CD8-positive, alpha-beta memory T cell (primary cell): ENCODE results near the gene SKOR2. TPM values are rescaled to one million over a fixed set of nuclear protein-coding genes. Genes with fewer than 3 reads are reported as not detected.

ENCODE experiments used
- CTCF ChIA-PET: fragments of 350-600 bp; sonication (Branson Sonifier 250); formaldehyde crosslinking; loops from one replicate; lab custom pipeline; 2021; ENCODE audit warnings: antibody characterized with exemption; lab: Charles Lee
- POLR2A ChIA-PET: fragments of 350-600 bp; sonication (Branson Sonifier 250); formaldehyde crosslinking; loops from one replicate; lab custom pipeline; 2021; ENCODE audit warnings: antibody characterized with exemption; lab: Charles Lee
- DNase-seq, 5 donors: peaks; one replicate each; pipeline versions ENCODE4 v3.0.0 to v3.0.0-alpha.2; 2020 to 2022; ENCODE audit warnings: mixed read lengths in 1 of 5
- H3K27ac ChIP-seq: one replicate; pipeline ENCODE4 v1.7.0; 2013; ENCODE audit warnings: low read depth, mild to moderate bottlenecking, low read length, moderate library complexity
- H3K27me3 ChIP-seq: 2 replicates; pipeline ENCODE4 v1.7.0; 2013; ENCODE audit warnings: low read length, mild to moderate bottlenecking; ENCODE audit not compliant: insufficient read depth, poor library complexity, severe bottlenecking
- H3K36me3 ChIP-seq: 2 replicates; pipeline ENCODE4 v1.7.0; 2013; ENCODE audit warnings: mild to moderate bottlenecking, low read length, moderate library complexity; ENCODE audit not compliant: insufficient read depth
- H3K4me1 ChIP-seq: 2 replicates; pipeline ENCODE4 v1.7.0; 2013; ENCODE audit warnings: mild to moderate bottlenecking, low read length, moderate library complexity; ENCODE audit not compliant: insufficient read depth
- H3K4me3 ChIP-seq: 2 replicates; pipeline ENCODE4 v1.7.0; 2013; ENCODE audit warnings: mild to moderate bottlenecking, low read length
- H3K9me3 ChIP-seq: 2 replicates; pipeline ENCODE4 v1.7.0; 2013; ENCODE audit warnings: mild to moderate bottlenecking, low read length
- H3K27ac Mint-ChIP-seq, 8 donors: one replicate each; pipeline ENCODE4 v1.8.0; 2020 to 2021; ENCODE audit warnings: mixed read lengths in 8 of 8, mild to moderate bottlenecking in 6 of 8, inconsistent platforms in 3 of 8, moderate library complexity in 3 of 8
- H3K27me3 Mint-ChIP-seq, 2 donors: one replicate each; pipeline ENCODE4 v1.8.0; 2020 to 2021; ENCODE audit warnings: mixed read lengths in 2 of 2, mild to moderate bottlenecking in 1 of 2, moderate library complexity in 1 of 2
- H3K36me3 Mint-ChIP-seq, 3 donors: one replicate each; pipeline ENCODE4 v1.8.0; 2020 to 2021; ENCODE audit warnings: mixed read lengths in 3 of 3, inconsistent platforms in 1 of 3, mild to moderate bottlenecking in 1 of 3
- H3K4me1 Mint-ChIP-seq, 3 donors: one replicate each; pipeline ENCODE4 v1.8.0; 2020 to 2021; ENCODE audit warnings: mixed read lengths in 3 of 3, inconsistent platforms in 1 of 3, mild to moderate bottlenecking in 1 of 3
- H3K4me3 Mint-ChIP-seq, 7 donors: one replicate each; pipeline ENCODE4 v1.8.0; 2020 to 2021; ENCODE audit warnings: mixed read lengths in 7 of 7, mild to moderate bottlenecking in 6 of 7, moderate library complexity in 4 of 7, inconsistent platforms in 2 of 7
- H3K9me3 Mint-ChIP-seq, 5 donors: one replicate each; pipeline ENCODE4 v1.8.0; 2020 to 2022; ENCODE audit warnings: mixed read lengths in 5 of 5, mild to moderate bottlenecking in 3 of 5, moderate library complexity in 2 of 5, inconsistent platforms in 1 of 5
- polyA plus RNA-seq: library from polyadenylated mRNA; unstranded; fragments of 300-500 nt; fragmentation: Illumina TruSeq; gene quantifications from one replicate; pipeline ENCODE4 v1.2.3, GENCODE V29; 2021
- total RNA-seq, 2 experiments: library from RNA; stranded (reverse); gene quantifications; one replicate each; pipeline ENCODE4 v1.2.3, GENCODE V29; 2021

The SKOR2 gene
- total and polyA plus RNA-seq, 3 experiments from 2014 or later, result not detected

GRCh38 chr18:47262301-47263149, 11.1 kb upstream of the SKOR2 start:
- CTCF ChIA-PET, result no interaction called here
- Histone ChIP-seq H3K4me1 (no peaks in the 10 kb centered on the region), H3K4me3 (no peak overlapping the region), H3K27me3 (peaks cover 9% of the 10 kb centered on the region), H3K9me3 (no peaks in the 10 kb centered on the region), H3K27ac (no peak overlapping the region), H3K36me3 (no peaks in the 10 kb centered on the region)
- Mint-ChIP-seq H3K4me1 (peaks cover 0 to 3% (median 0%) of the 10 kb centered on the region in 3 donors), H3K27ac (peak overlapping the region in 1 of 8 donors; percentile 34), H3K9me3 (peaks cover 0 to 4% (median 2%) of the 10 kb centered on the region in 5 donors), H3K27me3 (peaks cover 55 to 87% of the 10 kb centered on the region in 2 donors), H3K36me3 (peaks cover 0 to 1% (median 0%) of the 10 kb centered on the region in 3 donors), H3K4me3 (no peak overlapping the region)
- POLR2A ChIA-PET, result no interaction called here
- DNase-seq, result no peak

DNA sequence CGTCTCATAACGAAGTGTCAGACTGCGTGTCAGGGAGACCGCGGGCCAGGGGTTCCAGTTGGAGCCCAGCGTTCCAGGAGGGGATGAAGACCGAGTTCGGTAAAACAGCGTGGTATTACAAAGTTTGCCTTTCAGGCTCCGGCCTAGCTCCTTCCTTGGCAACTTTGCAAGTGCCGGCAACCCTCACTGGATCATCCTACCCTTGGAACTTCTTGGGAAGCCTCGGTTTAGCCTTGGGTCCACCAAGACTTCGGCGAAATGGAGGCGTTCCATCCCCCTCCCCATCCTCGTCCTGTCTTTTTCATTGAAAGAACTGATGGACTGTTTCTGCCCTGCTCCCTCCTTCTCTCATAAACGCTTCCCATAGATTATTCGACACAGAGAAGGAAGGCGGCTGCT, 10.4 kb upstream of the SKOR2 start:
- CTCF ChIA-PET, result no interaction called here
- Histone ChIP-seq H3K9me3 (no peaks in the 10 kb centered on the region), H3K4me3 (no peak overlapping the region), H3K27me3 (peaks cover 9% of the 10 kb centered on the region), H3K4me1 (no peaks in the 10 kb centered on the region), H3K27ac (no peak overlapping the region), H3K36me3 (no peaks in the 10 kb centered on the region)
- Mint-ChIP-seq H3K36me3 (peaks cover 0 to 1% (median 0%) of the 10 kb centered on the region in 3 donors), H3K4me1 (peaks cover 0 to 3% (median 0%) of the 10 kb centered on the region in 3 donors), H3K4me3 (no peak overlapping the region), H3K27ac (no peak overlapping the region), H3K27me3 (peaks cover 54 to 87% of the 10 kb centered on the region in 2 donors), H3K9me3 (peaks cover 0 to 4% (median 2%) of the 10 kb centered on the region in 5 donors)
- no peak for DNase-seq
- POLR2A ChIA-PET, result no interaction called here

DNA sequence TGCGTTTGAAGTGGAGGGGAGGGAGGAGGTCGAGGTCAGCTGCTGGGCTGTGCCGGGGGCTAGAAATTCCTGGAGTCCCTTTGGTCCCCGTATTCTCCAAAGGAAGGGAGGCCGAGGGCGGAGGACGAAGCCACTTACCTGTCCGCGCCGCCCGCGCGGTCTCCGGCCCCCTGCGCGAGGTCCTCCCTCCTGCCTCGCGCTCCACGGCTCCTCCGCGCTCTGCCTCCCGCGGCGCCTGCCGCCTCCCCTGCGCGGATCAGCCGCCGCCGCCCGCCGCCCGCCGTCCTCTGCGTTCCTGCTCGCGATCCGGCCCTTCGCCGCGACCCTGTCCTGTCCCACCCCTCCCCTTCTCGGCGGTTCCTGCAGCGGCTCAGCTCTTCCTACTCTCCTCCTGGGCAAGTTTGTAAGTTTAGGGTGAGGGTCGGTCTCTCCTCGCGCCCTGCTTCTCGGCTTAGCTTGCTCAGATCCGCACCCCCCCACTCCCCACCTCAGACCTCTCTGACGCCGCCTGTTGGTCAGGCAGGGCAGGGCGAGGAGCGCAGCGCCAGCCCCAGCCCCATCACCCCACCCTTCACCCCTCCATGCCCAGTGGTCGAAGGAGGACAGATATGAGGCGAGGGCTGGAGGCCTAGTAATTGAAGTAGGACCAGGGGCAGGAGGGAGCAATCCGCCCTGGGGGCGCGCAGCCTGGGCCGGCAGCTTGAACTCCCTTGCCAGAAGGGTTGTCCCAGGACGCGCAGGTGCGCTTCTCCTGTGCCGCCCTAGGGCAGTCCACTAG, 9.7 kb upstream of the SKOR2 start:
- H3K36me3 Mint-ChIP-seq, result peaks cover 0 to 1% (median 0%) of the 10 kb centered on the region in 3 donors

GRCh38 chr18:47260120-47260923, 8.9 kb upstream of the SKOR2 start:
- Histone ChIP-seq H3K9me3 (no peaks in the 10 kb centered on the region), H3K27me3 (peaks cover 11% of the 10 kb centered on the region), H3K36me3 (no peaks in the 10 kb centered on the region), H3K27ac (no peak overlapping the region), H3K4me1 (no peaks in the 10 kb centered on the region), H3K4me3 (no peak overlapping the region)
- no peak overlapping the region for H3K27ac Mint-ChIP-seq
- ChIA-PET POLR2A (no interaction called here), CTCF (no interaction called here)
- no peak for DNase-seq
- H3K4me1 Mint-ChIP-seq, result peaks cover 0 to 3% (median 0%) of the 10 kb centered on the region in 3 donors
- H3K36me3 Mint-ChIP-seq, result peaks cover 0 to 1% (median 0%) of the 10 kb centered on the region in 3 donors
- H3K27me3 Mint-ChIP-seq, result peaks cover 54 to 87% of the 10 kb centered on the region in 2 donors
- no peak overlapping the region for H3K4me3 Mint-ChIP-seq
- peaks cover 0 to 7% (median 4%) of the 10 kb centered on the region in 5 donors for H3K9me3 Mint-ChIP-seq

More for the DNA sequence above, 9.7 kb upstream of the SKOR2 start:
- peaks cover 50 to 87% of the 10 kb centered on the region in 2 donors for H3K27me3 Mint-ChIP-seq
- ChIA-PET CTCF (no interaction called here), POLR2A (no interaction called here)
- no peak overlapping the region for H3K27ac ChIP-seq
- H3K9me3 ChIP-seq, result no peaks in the 10 kb centered on the region
- H3K4me1 Mint-ChIP-seq, result peaks cover 0 to 3% (median 0%) of the 10 kb centered on the region in 3 donors
- peaks cover 0 to 4% (median 2%) of the 10 kb centered on the region in 5 donors for H3K9me3 Mint-ChIP-seq
- no peak for DNase-seq
- no peaks in the 10 kb centered on the region for H3K36me3 ChIP-seq
- no peaks in the 10 kb centered on the region for H3K4me1 ChIP-seq
- H3K27me3 ChIP-seq, result peaks cover 9% of the 10 kb centered on the region
- no peak overlapping the region for H3K27ac Mint-ChIP-seq
- H3K4me3 ChIP-seq, result no peak overlapping the region
- H3K4me3 Mint-ChIP-seq, result no peak overlapping the region

GRCh38 chr18:47254341-47254939, 3.0 kb upstream of the SKOR2 start:
- no peak overlapping the region for H3K27ac Mint-ChIP-seq
- no peaks in the 10 kb centered on the region for H3K36me3 ChIP-seq
- H3K4me3 Mint-ChIP-seq, result no peak overlapping the region
- H3K4me1 ChIP-seq, result no peaks in the 10 kb centered on the region
- ChIA-PET CTCF (no interaction called here), POLR2A (no interaction called here)
- no peak for DNase-seq
- H3K9me3 Mint-ChIP-seq, result peaks cover 0 to 20% (median 6%) of the 10 kb centered on the region in 5 donors
- peaks cover 70 to 90% of the 10 kb centered on the region in 2 donors for H3K27me3 Mint-ChIP-seq
- H3K27ac ChIP-seq, result no peak overlapping the region
- peaks cover 0 to 5% (median 0%) of the 10 kb centered on the region in 3 donors for H3K4me1 Mint-ChIP-seq
- H3K4me3 ChIP-seq, result no peak overlapping the region
- peaks cover 35% of the 10 kb centered on the region for H3K27me3 ChIP-seq
- no peaks in the 10 kb centered on the region for H3K36me3 Mint-ChIP-seq
- H3K9me3 ChIP-seq, result no peaks in the 10 kb centered on the region

GRCh38 chr18:47253101-47253654, 1.7 kb upstream of the SKOR2 start:
- H3K4me1 Mint-ChIP-seq, result peaks cover 0 to 8% (median 0%) of the 10 kb centered on the region in 3 donors
- no peak overlapping the region for H3K27ac ChIP-seq
- no peaks in the 10 kb centered on the region for H3K9me3 ChIP-seq
- peaks cover 41% of the 10 kb centered on the region for H3K27me3 ChIP-seq
- H3K9me3 Mint-ChIP-seq, result peaks cover 0 to 20% (median 6%) of the 10 kb centered on the region in 5 donors
- no peaks in the 10 kb centered on the region for H3K36me3 ChIP-seq
- H3K4me1 ChIP-seq, result no peaks in the 10 kb centered on the region
- H3K4me3 Mint-ChIP-seq, result no peak overlapping the region
- no peak overlapping the region for H3K4me3 ChIP-seq
- CTCF ChIA-PET, result no interaction called here
- no peak overlapping the region for H3K27ac Mint-ChIP-seq
- peaks cover 68 to 90% of the 10 kb centered on the region in 2 donors for H3K27me3 Mint-ChIP-seq
- no peaks in the 10 kb centered on the region for H3K36me3 Mint-ChIP-seq
- POLR2A ChIA-PET, result no interaction called here
- DNase-seq, result no peak

DNA sequence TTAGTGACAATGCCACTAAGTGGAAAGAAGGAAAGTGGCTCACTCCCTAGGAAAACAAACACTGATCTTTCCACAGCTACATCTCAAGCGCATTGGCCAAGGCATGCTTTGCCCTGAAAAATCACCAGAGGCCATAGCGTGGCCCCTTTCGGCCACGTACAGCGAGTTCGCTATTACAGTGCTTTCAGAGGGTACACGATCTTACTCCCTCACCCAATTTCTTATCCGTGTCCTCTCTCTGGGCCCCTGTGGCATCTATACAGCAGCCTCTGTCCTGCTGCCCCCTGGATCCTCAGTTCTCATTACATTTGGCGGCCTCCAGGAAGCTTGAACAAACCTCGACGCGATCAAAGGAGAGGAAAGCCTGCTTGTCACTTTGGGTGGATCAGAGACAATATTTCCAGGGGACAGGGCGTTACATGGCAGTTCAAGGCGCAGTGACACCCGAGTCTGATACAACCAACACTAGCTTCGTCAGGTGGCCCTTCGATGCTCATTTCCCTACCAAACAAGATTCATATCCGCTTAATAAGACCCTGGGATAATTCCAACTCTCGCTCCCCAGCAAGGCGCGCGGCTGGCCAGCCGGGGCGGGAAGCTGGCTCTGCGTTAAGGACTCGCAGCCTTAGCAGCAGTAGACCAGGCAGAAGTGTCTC, 941 bp downstream of the SKOR2 start:
- H3K4me3 Mint-ChIP-seq, result no peak overlapping the region
- no peaks in the 10 kb centered on the region for H3K36me3 Mint-ChIP-seq
- no peaks in the 10 kb centered on the region for H3K9me3 ChIP-seq
- no peak overlapping the region for H3K4me3 ChIP-seq
- peaks cover 72 to 75% of the 10 kb centered on the region in 2 donors for H3K27me3 Mint-ChIP-seq
- peaks cover 0 to 15% (median 5%) of the 10 kb centered on the region in 3 donors for H3K4me1 Mint-ChIP-seq
- H3K9me3 Mint-ChIP-seq, result peaks cover 0 to 15% (median 6%) of the 10 kb centered on the region in 5 donors
- DNase-seq, result no peak
- H3K4me1 ChIP-seq, result no peaks in the 10 kb centered on the region
- H3K27ac Mint-ChIP-seq, result no peak overlapping the region
- no peaks in the 10 kb centered on the region for H3K36me3 ChIP-seq
- peaks cover 41% of the 10 kb centered on the region for H3K27me3 ChIP-seq
- ChIA-PET POLR2A (no interaction called here), CTCF (no interaction called here)
- no peak overlapping the region for H3K27ac ChIP-seq
